HepG2 (cell line): ENCODE data around the gene JSRP1. TPM values are rescaled to one million over a fixed set of nuclear protein-coding genes. Genes with fewer than 3 reads are reported as not detected.

ENCODE experiments used
- BRCA1 ChIP-seq: sonication (generic); formaldehyde crosslinking; IDR thresholded peaks from 2 replicates; pipeline ENCODE4 v1.4.0; 2020; ENCODE audit warnings: missing genetic modification reagents
- GATA4 ChIP-seq: sonication (generic); IDR thresholded peaks from 2 replicates; pipeline ENCODE4 v1.6.1; 2016; ENCODE audit warnings: antibody characterized with exemption, low read depth, borderline replicate concordance
- KLF9 ChIP-seq: IDR thresholded peaks from 2 replicates; pipeline ENCODE4 v1.6.1; 2016; ENCODE audit warnings: low read depth
- PHF5A ChIP-seq: IDR thresholded peaks from one replicate; pipeline ENCODE4 v1.6.1; 2018; ENCODE audit warnings: low read depth, missing genetic modification reagents; ENCODE audit not compliant: unreplicated experiment
- TBX3 ChIP-seq: fragments of 450-650 bp; IDR thresholded peaks from 2 replicates; pipeline ENCODE4 v1.6.1; 2017; ENCODE audit warnings: antibody characterized with exemption, mild to moderate bottlenecking, inconsistent platforms, borderline replicate concordance
- TOE1 ChIP-seq: sonication (generic); formaldehyde crosslinking; IDR thresholded peaks from 2 replicates; pipeline ENCODE4 v1.4.0; 2020; ENCODE audit warnings: mild to moderate bottlenecking, missing genetic modification reagents
- ZC3H4 ChIP-seq: sonication (generic); formaldehyde crosslinking; IDR thresholded peaks from 2 replicates; pipeline ENCODE4 v1.4.0; 2020; ENCODE audit warnings: missing genetic modification reagents, borderline replicate concordance
- ZNF598 ChIP-seq: sonication (generic); formaldehyde crosslinking; IDR thresholded peaks from 2 replicates; pipeline ENCODE4 v1.5.1; 2020; ENCODE audit warnings: mild to moderate bottlenecking, missing genetic modification reagents, borderline replicate concordance
- polyA plus RNA-seq, 8 experiments: library from polyadenylated mRNA; depleted of rRNA in 3 of 8; stranded (reverse) in 7 of 8; unstranded in 1 of 8; fragments of >200 nt; fragmentation: Illumina TruSeq in 4 of 8; extraction: Trizol in 4 of 8; gene quantifications; 2 replicates each; pipeline versions ENCODE4 v1.2.1 to v1.2.3, GENCODE V29; 2011 to 2016; ENCODE audit warnings: low read depth in 4 of 8, missing spikeins in 1 of 8, mixed read lengths in 1 of 8; ENCODE audit not compliant: insufficient read depth in 1 of 8
- total RNA-seq, 5 experiments: library from RNA; depleted of rRNA; stranded (reverse); fragments of >200 nt; fragmentation: Illumina TruSeq; extraction: Trizol; gene quantifications; 2 replicates each; pipeline ENCODE4 v1.2.3, GENCODE V29; 2016; ENCODE audit warnings: low read depth in 1 of 5
- TF ChIP-seq, protein P1 (sequence below): sonication (generic); formaldehyde crosslinking; IDR thresholded peaks from 2 replicates; pipeline ENCODE4 v1.5.0; 2020; ENCODE audit warnings: mild to moderate bottlenecking, missing genetic modification reagents, borderline replicate concordance
- TF ChIP-seq, protein P2 (sequence below): sonication (generic); formaldehyde crosslinking; IDR thresholded peaks from 2 replicates; pipeline ENCODE4; 2020; ENCODE audit warnings: missing genetic modification reagents, mild to moderate bottlenecking, borderline replicate concordance
- TF ChIP-seq, protein P3 (sequence below): sonication (generic); formaldehyde crosslinking; IDR thresholded peaks from 2 replicates; pipeline ENCODE4 v1.4.0; 2020; ENCODE audit warnings: missing genetic modification reagents, borderline replicate concordance
- TF ChIP-seq, protein P4 (sequence below): IDR thresholded peaks from 2 replicates; pipeline ENCODE4 v1.6.1; 2016; ENCODE audit warnings: missing genetic modification reagents, missing compliant biosample characterization

JSRP1 gene
- total and polyA plus RNA-seq, 2 of the 13 experiments (the other 11 are each of a cell fraction or from before 2014, with no cell fraction given): 0.16 to 0.38 TPM

DNA sequence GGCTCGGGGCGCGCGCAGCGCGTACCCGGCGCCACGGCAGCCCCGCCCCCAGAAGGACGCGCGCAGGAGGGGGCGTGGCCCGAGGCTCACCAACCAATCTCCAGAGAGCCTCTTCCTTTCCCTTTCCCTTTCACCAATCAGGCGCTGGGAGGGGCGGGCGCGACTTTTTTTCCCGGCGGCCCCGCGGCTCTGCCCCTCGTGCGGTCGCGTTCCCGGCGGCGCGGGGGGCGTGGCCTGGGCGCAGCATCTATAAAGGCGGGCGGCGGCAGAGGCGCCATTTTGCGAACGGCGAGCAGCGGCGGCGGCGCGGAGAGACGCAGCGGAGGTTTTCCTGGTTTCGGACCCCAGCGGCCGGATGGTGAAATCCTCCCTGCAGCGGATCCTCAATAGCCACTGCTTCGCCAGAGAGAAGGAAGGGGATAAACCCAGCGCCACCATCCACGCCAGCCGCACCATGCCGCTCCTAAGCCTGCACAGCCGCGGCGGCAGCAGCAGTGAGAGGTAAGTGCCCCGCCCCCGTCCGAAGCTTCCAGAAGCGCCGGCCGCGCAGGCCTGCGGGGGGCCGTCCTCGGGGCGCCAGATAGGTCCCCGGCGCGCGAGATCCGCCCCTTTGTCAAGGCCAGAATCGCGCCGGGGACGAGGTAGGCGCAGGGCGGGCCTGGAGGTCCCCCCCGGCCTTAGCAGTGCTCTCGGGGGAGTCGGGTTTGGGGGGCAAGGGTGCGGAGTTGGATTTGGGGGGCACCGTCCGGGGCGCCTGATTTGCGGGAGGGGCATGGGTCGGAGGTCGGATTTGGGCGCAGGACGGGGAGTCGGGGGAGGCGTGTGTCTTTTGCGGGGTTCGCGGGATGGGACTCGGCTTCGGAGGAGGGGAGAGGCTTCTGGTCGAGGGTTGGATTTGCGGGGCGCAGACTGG, 13.3 kb upstream of the JSRP1 start (continued):
- TF ChIP-seq, protein P1, sequence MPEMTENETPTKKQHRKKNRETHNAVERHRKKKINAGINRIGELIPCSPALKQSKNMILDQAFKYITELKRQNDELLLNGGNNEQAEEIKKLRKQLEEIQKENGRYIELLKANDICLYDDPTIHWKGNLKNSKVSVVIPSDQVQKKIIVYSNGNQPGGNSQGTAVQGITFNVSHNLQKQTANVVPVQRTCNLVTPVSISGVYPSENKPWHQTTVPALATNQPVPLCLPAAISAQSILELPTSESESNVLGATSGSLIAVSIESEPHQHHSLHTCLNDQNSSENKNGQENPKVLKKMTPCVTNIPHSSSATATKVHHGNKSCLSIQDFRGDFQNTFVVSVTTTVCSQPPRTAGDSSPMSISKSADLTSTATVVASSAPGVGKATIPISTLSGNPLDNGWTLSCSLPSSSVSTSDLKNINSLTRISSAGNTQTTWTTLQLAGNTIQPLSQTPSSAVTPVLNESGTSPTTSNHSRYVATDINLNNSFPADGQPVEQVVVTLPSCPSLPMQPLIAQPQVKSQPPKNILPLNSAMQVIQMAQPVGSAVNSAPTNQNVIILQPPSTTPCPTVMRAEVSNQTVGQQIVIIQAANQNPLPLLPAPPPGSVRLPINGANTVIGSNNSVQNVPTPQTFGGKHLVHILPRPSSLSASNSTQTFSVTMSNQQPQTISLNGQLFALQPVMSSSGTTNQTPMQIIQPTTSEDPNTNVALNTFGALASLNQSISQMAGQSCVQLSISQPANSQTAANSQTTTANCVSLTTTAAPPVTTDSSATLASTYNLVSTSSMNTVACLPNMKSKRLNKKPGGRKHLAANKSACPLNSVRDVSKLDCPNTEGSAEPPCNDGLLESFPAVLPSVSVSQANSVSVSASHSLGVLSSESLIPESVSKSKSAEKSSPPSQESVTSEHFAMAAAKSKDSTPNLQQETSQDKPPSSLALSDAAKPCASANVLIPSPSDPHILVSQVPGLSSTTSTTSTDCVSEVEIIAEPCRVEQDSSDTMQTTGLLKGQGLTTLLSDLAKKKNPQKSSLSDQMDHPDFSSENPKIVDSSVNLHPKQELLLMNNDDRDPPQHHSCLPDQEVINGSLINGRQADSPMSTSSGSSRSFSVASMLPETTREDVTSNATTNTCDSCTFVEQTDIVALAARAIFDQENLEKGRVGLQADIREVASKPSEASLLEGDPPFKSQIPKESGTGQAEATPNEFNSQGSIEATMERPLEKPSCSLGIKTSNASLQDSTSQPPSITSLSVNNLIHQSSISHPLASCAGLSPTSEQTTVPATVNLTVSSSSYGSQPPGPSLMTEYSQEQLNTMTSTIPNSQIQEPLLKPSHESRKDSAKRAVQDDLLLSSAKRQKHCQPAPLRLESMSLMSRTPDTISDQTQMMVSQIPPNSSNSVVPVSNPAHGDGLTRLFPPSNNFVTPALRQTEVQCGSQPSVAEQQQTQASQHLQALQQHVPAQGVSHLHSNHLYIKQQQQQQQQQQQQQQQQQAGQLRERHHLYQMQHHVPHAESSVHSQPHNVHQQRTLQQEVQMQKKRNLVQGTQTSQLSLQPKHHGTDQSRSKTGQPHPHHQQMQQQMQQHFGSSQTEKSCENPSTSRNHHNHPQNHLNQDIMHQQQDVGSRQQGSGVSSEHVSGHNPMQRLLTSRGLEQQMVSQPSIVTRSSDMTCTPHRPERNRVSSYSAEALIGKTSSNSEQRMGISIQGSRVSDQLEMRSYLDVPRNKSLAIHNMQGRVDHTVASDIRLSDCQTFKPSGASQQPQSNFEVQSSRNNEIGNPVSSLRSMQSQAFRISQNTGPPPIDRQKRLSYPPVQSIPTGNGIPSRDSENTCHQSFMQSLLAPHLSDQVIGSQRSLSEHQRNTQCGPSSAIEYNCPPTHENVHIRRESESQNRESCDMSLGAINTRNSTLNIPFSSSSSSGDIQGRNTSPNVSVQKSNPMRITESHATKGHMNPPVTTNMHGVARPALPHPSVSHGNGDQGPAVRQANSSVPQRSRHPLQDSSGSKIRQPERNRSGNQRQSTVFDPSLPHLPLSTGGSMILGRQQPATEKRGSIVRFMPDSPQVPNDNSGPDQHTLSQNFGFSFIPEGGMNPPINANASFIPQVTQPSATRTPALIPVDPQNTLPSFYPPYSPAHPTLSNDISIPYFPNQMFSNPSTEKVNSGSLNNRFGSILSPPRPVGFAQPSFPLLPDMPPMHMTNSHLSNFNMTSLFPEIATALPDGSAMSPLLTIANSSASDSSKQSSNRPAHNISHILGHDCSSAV: no peak
- no peak for TF ChIP-seq PHF5A (CRISPR knock-in tag)
- TF ChIP-seq, protein P2, sequence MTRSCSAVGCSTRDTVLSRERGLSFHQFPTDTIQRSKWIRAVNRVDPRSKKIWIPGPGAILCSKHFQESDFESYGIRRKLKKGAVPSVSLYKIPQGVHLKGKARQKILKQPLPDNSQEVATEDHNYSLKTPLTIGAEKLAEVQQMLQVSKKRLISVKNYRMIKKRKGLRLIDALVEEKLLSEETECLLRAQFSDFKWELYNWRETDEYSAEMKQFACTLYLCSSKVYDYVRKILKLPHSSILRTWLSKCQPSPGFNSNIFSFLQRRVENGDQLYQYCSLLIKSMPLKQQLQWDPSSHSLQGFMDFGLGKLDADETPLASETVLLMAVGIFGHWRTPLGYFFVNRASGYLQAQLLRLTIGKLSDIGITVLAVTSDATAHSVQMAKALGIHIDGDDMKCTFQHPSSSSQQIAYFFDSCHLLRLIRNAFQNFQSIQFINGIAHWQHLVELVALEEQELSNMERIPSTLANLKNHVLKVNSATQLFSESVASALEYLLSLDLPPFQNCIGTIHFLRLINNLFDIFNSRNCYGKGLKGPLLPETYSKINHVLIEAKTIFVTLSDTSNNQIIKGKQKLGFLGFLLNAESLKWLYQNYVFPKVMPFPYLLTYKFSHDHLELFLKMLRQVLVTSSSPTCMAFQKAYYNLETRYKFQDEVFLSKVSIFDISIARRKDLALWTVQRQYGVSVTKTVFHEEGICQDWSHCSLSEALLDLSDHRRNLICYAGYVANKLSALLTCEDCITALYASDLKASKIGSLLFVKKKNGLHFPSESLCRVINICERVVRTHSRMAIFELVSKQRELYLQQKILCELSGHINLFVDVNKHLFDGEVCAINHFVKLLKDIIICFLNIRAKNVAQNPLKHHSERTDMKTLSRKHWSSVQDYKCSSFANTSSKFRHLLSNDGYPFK (CRISPR knock-in tag): peak; percentile 64; the same call in 1 of the 2 replicates
- no peak for TF ChIP-seq TBX3
- TF ChIP-seq, protein P3, sequence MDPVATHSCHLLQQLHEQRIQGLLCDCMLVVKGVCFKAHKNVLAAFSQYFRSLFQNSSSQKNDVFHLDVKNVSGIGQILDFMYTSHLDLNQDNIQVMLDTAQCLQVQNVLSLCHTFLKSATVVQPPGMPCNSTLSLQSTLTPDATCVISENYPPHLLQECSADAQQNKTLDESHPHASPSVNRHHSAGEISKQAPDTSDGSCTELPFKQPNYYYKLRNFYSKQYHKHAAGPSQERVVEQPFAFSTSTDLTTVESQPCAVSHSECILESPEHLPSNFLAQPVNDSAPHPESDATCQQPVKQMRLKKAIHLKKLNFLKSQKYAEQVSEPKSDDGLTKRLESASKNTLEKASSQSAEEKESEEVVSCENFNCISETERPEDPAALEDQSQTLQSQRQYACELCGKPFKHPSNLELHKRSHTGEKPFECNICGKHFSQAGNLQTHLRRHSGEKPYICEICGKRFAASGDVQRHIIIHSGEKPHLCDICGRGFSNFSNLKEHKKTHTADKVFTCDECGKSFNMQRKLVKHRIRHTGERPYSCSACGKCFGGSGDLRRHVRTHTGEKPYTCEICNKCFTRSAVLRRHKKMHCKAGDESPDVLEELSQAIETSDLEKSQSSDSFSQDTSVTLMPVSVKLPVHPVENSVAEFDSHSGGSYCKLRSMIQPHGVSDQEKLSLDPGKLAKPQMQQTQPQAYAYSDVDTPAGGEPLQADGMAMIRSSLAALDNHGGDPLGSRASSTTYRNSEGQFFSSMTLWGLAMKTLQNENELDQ (CRISPR knock-in tag): 0 out of 2 replicates have a peak, but pooled peaks have one; percentile 40
- TF ChIP-seq GATA4: peak; percentile 78
- TF ChIP-seq KLF9 (CRISPR knock-in tag): peak; percentile 93
- TF ChIP-seq, protein P4, sequence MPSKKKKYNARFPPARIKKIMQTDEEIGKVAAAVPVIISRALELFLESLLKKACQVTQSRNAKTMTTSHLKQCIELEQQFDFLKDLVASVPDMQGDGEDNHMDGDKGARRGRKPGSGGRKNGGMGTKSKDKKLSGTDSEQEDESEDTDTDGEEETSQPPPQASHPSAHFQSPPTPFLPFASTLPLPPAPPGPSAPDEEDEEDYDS (CRISPR knock-in tag): peak; percentile 99
- 0 out of 2 replicates have a peak, but pooled peaks have one; percentile 40 for TF ChIP-seq BRCA1 (CRISPR knock-in tag)
- no peak for TF ChIP-seq ZC3H4 (CRISPR knock-in tag)
- peak; percentile 83; the same call in 1 of the 2 replicates for TF ChIP-seq ZNF598 (CRISPR knock-in tag)
- TF ChIP-seq TOE1 (CRISPR knock-in tag): no peak
